Activated CD8-positive, alpha-beta memory T cell treated with anti-CD3 and anti-CD28 coated beads, Interleukin-2, amount 10 ng/mL, durations not matched to agents 7 days and 5 days (primary cell): ENCODE data around the gene GTF2H4. TPM values are rescaled to one million over a fixed set of nuclear protein-coding genes. Genes with fewer than 3 reads are reported as not detected.
"Not testable (repeated sequence)": the region's sequence is repeated elsewhere in the genome, so short reads cannot be mapped to it uniquely, and the experiment has no call there.

Experiments
- ATAC-seq: fragments of 150-1000 bp; cut with Tn5 transposase; one replicate; pipeline ENCODE4 v1.10.0; 2021; ENCODE audit warnings: moderate library complexity
- CTCF ChIA-PET: fragments of 350-600 bp; sonication (Branson Sonifier 250); formaldehyde crosslinking; loops from one replicate; lab custom pipeline; 2021; ENCODE audit warnings: antibody characterized with exemption; lab: Charles Lee
- DNase-seq: peaks from one replicate; pipeline ENCODE4 v3.0.0-alpha.2; 2020
- H3K27ac Mint-ChIP-seq: one replicate; pipeline ENCODE4 v1.8.0; 2021; ENCODE audit warnings: mild to moderate bottlenecking, mixed read lengths
- H3K27me3 Mint-ChIP-seq: one replicate; pipeline ENCODE4 v1.8.0; 2021; ENCODE audit warnings: mixed read lengths
- H3K36me3 Mint-ChIP-seq: one replicate; pipeline ENCODE4 v1.8.0; 2021; ENCODE audit warnings: mild to moderate bottlenecking, mixed read lengths
- H3K4me1 Mint-ChIP-seq: one replicate; pipeline ENCODE4 v1.8.0; 2021; ENCODE audit warnings: mixed read lengths
- H3K4me3 Mint-ChIP-seq: one replicate; pipeline ENCODE4 v1.8.0; 2021; ENCODE audit warnings: mild to moderate bottlenecking, moderate library complexity, mixed read lengths
- H3K9me3 Mint-ChIP-seq: one replicate; pipeline ENCODE4 v1.8.0; 2022; ENCODE audit warnings: low read depth, mixed read lengths
- total RNA-seq, 2 experiments: library from RNA; stranded (reverse); gene quantifications; one replicate each; pipeline ENCODE4 v1.2.3, GENCODE V29; 2021

Gene GTF2H4
- total RNA-seq, 2 experiments from 2014 or later = 30.0 to 34.9 TPM

DNA sequence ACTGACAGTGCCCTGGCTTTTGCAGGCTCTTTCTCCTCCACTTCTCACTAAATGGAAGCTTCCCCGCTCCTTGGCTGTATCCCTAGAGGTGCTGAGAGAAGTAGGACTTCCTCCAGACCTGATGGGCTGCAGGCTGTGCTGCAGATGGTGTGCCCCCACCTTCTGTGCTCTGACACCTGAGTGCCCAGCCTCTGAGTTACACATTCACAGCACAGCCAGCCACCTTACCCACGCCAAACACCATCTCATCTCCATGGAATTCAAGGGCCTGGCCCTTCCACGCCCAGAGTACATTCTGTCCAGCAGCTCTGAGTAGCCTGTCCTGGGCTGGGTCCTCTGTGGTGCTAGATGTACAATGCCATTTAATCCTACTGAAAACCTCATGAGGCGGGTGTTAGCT is 18.6 kb downstream of the GTF2H4 start:
- CTCF ChIA-PET = interaction anchor here (0.9 kb wide), 1 partner anchor 153 kb away, joined by 5 read pairs; no protein-coding TSS in a partner anchor
- H3K4me1 Mint-ChIP-seq = peaks cover 7% of the 10 kb centered on the region
- H3K36me3 Mint-ChIP-seq = peaks cover 23% of the 10 kb centered on the region
- no peaks in the 10 kb centered on the region for H3K9me3 Mint-ChIP-seq
- H3K27ac Mint-ChIP-seq = no peak overlapping the region
- DNase-seq (no peak), ATAC-seq (no peak)
- no peaks in the 10 kb centered on the region for H3K27me3 Mint-ChIP-seq
- no peak overlapping the region for H3K4me3 Mint-ChIP-seq

DNA sequence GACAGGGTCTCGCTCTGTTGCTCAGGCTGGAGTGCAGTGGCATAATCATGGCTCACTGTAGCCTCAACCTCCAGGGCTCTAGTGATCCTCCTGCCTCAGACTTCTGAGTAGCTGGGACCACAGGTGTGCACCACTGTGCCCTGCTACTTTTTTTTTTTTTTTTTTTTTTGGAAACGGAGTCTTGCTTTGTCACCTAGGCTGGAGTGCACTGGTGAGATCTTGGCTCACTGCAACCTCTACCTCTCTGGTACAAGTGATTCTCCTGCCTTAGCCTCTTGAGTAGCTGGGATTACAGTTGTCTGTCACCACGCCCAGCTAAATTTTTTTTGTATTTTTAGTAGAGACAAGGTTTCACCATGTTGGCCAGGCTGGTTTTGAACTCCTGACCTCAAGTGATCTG is 19.1 kb downstream of the GTF2H4 start:
- H3K4me1 Mint-ChIP-seq, H3K9me3 Mint-ChIP-seq, H3K4me3 Mint-ChIP-seq, ATAC-seq, H3K27ac Mint-ChIP-seq, DNase-seq, H3K27me3 Mint-ChIP-seq: not testable (repeated sequence)
- CTCF ChIA-PET = interaction anchor here (0.9 kb wide), 1 partner anchor 153 kb away, joined by 5 read pairs; no protein-coding TSS in a partner anchor
- peaks cover 23% of the 10 kb centered on the region for H3K36me3 Mint-ChIP-seq

DNA sequence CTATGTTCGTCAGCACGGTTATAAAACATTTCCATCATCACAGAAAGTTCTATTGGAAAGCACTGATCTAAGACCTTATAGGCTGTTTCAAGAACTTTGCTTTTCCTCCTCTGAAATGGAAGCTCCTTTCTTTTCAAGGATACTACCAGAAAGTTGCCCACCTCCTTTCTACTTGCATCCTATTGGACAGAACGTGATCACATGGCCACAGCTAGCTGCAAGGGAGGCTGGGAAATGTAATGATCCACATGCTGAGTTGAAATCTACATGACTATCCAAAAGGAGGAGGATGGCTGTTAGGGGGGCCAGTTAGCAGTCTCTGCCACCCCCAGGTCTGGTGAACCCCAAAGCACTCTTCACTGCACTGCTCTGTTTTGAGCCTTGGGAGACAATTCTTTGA is 20.7 kb downstream of the GTF2H4 start:
- no peaks in the 10 kb centered on the region for H3K9me3 Mint-ChIP-seq
- H3K36me3 Mint-ChIP-seq = peaks cover 21% of the 10 kb centered on the region
- H3K27ac Mint-ChIP-seq = no peak overlapping the region
- no peaks in the 10 kb centered on the region for H3K4me1 Mint-ChIP-seq
- DNase-seq (no peak), ATAC-seq (no peak)
- CTCF ChIA-PET = no interaction called here
- H3K27me3 Mint-ChIP-seq = no peaks in the 10 kb centered on the region
- H3K4me3 Mint-ChIP-seq = no peak overlapping the region

DNA sequence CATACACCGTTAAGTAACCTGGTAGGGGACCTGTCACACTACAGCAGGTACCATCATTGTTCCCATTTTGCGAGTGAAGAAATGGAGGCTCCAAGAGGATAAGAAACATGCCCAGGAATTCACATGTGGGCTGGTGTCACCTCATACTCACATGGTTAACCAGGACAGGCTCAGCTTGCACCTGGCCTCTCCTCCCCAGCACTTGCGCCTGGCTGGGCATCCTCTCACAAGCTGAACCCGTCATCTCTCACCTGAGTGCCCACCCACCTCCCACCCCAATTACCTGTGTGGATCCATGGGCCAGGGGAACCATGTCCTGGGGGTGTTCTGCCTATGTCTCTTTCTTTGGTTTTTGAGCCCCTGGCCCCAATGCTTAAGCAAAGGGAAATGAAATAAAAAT is 22.5 kb downstream of the GTF2H4 start:
- DNase-seq = no peak
- peaks cover 17% of the 10 kb centered on the region for H3K36me3 Mint-ChIP-seq
- no peak for ATAC-seq
- no peak overlapping the region for H3K27ac Mint-ChIP-seq
- no peaks in the 10 kb centered on the region for H3K9me3 Mint-ChIP-seq
- H3K4me1 Mint-ChIP-seq = no peaks in the 10 kb centered on the region
- H3K27me3 Mint-ChIP-seq = peaks cover 3% of the 10 kb centered on the region
- CTCF ChIA-PET = interaction anchor here (0.6 kb wide), 1 partner anchor 109 kb away, joined by 3 read pairs; no protein-coding TSS in a partner anchor
- H3K4me3 Mint-ChIP-seq = no peak overlapping the region

- CTCF ChIA-PET = no interaction called here
- Mint-ChIP-seq H3K36me3 (peaks cover 15% of the 10 kb centered on the region), H3K4me3 (no peak overlapping the region), H3K9me3 (no peaks in the 10 kb centered on the region), H3K4me1 (no peaks in the 10 kb centered on the region), H3K27ac (no peak overlapping the region), H3K27me3 (peaks cover 3% of the 10 kb centered on the region)
- no peak for DNase-seq
- no peak for ATAC-seq
Measured at GRCh38 chr6:30931272-30931671, 23.3 kb downstream of the GTF2H4 start.

DNA sequence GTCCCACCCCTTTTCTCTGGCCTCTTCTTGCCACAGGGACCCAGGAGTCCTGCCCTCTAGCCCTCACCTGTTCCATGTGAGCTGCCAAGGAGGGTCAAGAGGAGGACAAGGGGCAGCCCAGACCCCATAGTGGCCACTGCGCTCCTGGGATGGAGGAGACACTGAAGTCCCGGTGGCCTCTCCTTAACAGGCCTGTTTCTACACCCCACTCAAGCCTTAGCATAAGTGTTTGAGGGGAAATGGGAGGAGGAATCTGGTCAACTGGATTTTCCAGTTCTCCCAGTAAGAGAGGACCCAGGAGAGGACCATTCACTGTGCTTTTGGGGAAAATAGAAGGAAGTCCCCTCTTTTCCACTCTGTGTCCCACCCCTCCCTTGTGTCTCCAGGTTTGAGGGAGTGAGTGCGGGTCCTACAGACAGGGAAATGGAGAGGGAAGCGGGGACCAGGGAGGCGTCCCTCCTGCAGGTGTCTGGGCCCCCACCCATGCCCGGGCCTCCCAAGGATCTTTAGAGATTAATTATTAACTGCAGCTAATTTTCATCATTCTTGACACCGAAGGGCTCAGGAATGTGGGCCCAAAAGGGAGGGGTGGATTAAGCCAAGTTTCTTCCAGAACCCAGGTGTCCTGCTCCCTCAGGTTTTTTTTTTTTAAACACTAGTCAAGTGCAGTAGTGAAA is 24.1 kb downstream of the GTF2H4 start, which contains the start of gene SFTA2:
TSS of gene SFTA2 (minus strand) at position 202 of the 677 bp plus-strand sequence. CDS start at position 128, 74 bp downstream.
- Mint-ChIP-seq H3K36me3 (peaks cover 10% of the 10 kb centered on the region), H3K4me1 (no peaks in the 10 kb centered on the region), H3K27me3 (peaks cover 7% of the 10 kb centered on the region), H3K27ac (no peak within 1 kb of the TSS), H3K9me3 (no peaks in the 10 kb centered on the region), H3K4me3 (no peak within 1 kb of the TSS)
- ATAC-seq (no peak), DNase-seq (no peak)
- CTCF ChIA-PET = no interaction called here

DNA sequence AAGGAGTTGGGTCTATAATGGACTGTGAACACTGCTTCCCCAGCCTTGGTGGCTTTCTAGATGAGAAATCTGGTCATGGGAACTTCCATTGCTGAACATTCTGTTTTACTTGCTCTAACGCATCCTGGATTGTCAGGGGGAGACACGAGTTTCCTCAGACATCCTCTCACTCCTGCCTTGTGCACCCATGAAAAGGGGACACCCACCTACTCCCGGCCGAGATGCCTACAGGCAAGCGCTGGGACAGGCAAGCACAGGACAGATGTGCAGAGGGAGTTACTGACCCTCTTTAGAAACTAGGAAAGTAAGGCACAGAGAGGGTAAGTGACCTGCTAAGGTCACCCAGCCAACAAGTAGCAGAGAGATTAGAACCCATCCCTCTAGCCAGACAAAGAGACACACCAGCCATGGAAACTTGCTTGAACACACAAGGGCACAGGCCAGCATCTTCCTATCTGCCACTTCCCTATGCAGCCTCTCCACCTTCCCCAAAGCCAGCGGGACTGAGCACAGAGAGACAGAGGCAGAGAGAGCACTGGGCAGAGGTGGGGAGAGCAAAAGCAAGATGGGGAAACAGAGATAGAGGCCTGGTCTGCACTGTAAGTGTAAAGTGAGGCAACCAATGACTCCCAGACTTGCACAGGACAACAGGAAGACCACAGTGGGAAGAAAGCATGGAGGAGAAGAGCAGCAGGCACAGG is 24.8 kb downstream of the GTF2H4 start:
- H3K4me3 Mint-ChIP-seq = no peak overlapping the region
- CTCF ChIA-PET = no interaction called here
- no peak for ATAC-seq

GRCh38 chr6:30935018-30935417 is 27.0 kb downstream of the GTF2H4 start:
- no peaks in the 10 kb centered on the region for H3K4me1 Mint-ChIP-seq
- peaks cover 19% of the 10 kb centered on the region for H3K27me3 Mint-ChIP-seq
- no peak overlapping the region for H3K27ac Mint-ChIP-seq
- DNase-seq (no peak), ATAC-seq (no peak)
- H3K9me3 Mint-ChIP-seq = no peaks in the 10 kb centered on the region
- no peaks in the 10 kb centered on the region for H3K36me3 Mint-ChIP-seq
- CTCF ChIA-PET = no interaction called here
- no peak overlapping the region for H3K4me3 Mint-ChIP-seq

More for the DNA sequence above, 24.8 kb downstream of the GTF2H4 start:
- H3K36me3 Mint-ChIP-seq = peaks cover 7% of the 10 kb centered on the region
- no peaks in the 10 kb centered on the region for H3K4me1 Mint-ChIP-seq
- DNase-seq = no peak
- H3K27me3 Mint-ChIP-seq = peaks cover 9% of the 10 kb centered on the region
- H3K9me3 Mint-ChIP-seq = no peaks in the 10 kb centered on the region
- H3K27ac Mint-ChIP-seq = no peak overlapping the region

DNA sequence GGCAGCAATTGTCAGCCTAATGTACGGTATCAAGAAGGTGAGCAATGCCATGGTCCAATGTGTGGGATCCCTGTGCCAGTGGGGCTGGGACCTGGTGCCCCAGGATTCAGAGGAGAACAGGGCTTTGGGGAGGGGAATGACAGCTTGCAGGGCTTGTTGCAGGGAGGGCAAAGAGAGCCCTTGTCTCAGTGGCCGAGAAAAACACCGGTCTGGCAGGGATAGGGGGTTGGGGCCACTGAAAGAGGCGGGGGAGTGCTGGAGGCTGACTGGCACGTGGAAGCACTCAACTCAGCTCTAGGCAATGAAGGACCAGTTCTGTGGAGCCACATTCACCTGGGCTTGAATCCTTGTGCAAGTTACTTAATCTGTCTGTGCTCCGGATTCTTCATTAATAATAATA is 29.3 kb downstream of the GTF2H4 start:
- Mint-ChIP-seq H3K36me3 (no peaks in the 10 kb centered on the region), H3K27me3 (peaks cover 37% of the 10 kb centered on the region), H3K4me1 (no peaks in the 10 kb centered on the region), H3K4me3 (no peak overlapping the region), H3K27ac (no peak overlapping the region), H3K9me3 (no peaks in the 10 kb centered on the region)
- no peak for ATAC-seq
- CTCF ChIA-PET = no interaction called here
- no peak for DNase-seq

DNA sequence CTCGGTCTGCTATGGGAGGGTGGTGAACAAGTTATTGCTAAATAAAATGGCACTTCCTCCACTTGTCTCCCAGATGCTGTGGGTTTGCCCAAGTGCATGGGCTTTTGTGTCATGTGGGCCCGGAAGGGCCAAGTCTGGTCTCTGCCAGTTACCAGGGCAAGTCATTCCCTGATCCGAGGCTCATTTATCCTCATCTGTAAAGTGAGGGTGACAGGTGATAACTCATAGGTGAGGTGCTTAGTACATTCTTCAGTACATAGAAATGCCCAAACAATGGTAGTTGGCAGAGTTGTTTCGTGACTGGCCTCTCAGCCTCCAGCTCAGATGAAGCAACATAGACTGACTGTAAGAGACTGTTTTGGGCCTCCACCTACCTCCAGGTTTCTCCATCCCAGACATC is 30.7 kb downstream of the GTF2H4 start:
- CTCF ChIA-PET = interaction anchor here (0.6 kb wide), 1 partner anchor 188 kb away, joined by 3 read pairs; no protein-coding TSS in a partner anchor

GRCh38 chr6:30939473-30939872 is 31.5 kb downstream of the GTF2H4 start:
- H3K4me3 Mint-ChIP-seq = no peak overlapping the region
- no peak for ATAC-seq
- DNase-seq = no peak
- H3K4me1 Mint-ChIP-seq = no peaks in the 10 kb centered on the region
- H3K27me3 Mint-ChIP-seq = peaks cover 56% of the 10 kb centered on the region
- no peaks in the 10 kb centered on the region for H3K9me3 Mint-ChIP-seq
- no peak overlapping the region for H3K27ac Mint-ChIP-seq
- no peaks in the 10 kb centered on the region for H3K36me3 Mint-ChIP-seq
- CTCF ChIA-PET = interaction anchor here (0.6 kb wide), 1 partner anchor 188 kb away, joined by 3 read pairs; no protein-coding TSS in a partner anchor

More for the DNA sequence above, 30.7 kb downstream of the GTF2H4 start:
- no peaks in the 10 kb centered on the region for H3K9me3 Mint-ChIP-seq
- no peak overlapping the region for H3K27ac Mint-ChIP-seq
- peaks cover 50% of the 10 kb centered on the region for H3K27me3 Mint-ChIP-seq
- no peaks in the 10 kb centered on the region for H3K36me3 Mint-ChIP-seq
- DNase-seq (no peak), ATAC-seq (no peak)
- no peak overlapping the region for H3K4me3 Mint-ChIP-seq
- no peaks in the 10 kb centered on the region for H3K4me1 Mint-ChIP-seq

DNA sequence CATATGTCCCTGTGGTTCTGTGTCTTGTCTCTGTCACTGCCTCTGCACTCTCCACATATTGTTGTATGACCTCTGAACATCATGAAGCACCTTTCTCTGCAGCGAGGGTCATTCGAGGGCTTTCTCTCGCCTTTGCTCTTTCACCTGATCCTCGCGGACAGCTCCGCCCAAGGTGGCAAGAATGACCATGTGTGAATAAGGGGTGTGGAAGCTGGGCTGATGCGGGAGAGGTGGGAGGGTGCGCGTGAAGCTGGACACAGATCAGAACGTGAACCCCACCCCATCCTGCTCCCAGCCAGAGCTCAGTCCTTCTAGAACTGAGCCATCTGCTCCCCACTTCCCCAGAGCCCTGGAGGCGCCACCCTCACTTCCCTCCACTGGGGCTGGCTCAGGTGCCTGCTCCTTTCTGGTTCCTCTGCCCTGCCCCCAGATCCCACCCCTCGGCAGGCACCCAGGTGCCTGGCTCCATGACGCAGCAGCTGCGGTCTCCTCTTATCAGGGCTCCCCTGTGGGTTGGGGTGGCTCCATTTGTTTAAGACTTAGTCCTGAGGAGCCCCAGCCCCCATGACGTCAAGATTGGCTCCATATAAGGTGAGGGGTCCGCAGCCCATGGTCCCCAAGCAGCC is 32.5 kb downstream of the GTF2H4 start, which contains the start of gene MUCL3:
TSS of gene MUCL3 (plus strand) at position 613 of the 626 bp plus-strand sequence. CDS start 27 bp downstream, outside the sequence.
- Mint-ChIP-seq H3K36me3 (no peaks in the 10 kb centered on the region), H3K4me1 (no peaks in the 10 kb centered on the region), H3K9me3 (no peaks in the 10 kb centered on the region), H3K4me3 (no peak within 1 kb of the TSS), H3K27ac (no peak within 1 kb of the TSS), H3K27me3 (peaks cover 61% of the 10 kb centered on the region)
- ATAC-seq (no peak), DNase-seq (no peak)
- CTCF ChIA-PET = interaction anchor here (0.7 to 1.3 kb wide), 2 partner anchors 9 to 24 kb away, joined by 3 read pairs; no protein-coding TSS in a partner anchor

GRCh38 chr6:30942338-30943060 is 34.5 kb downstream of the GTF2H4 start:
- CTCF ChIA-PET = no interaction called here
- Mint-ChIP-seq H3K27ac (no peak overlapping the region), H3K4me1 (no peaks in the 10 kb centered on the region), H3K4me3 (no peak overlapping the region), H3K36me3 (no peaks in the 10 kb centered on the region), H3K9me3 (no peaks in the 10 kb centered on the region), H3K27me3 (peaks cover 72% of the 10 kb centered on the region)
- no peak for DNase-seq
- no peak for ATAC-seq
